PC-9 (cell line): ENCODE results near the gene DNMT3A. TPM values are rescaled to one million over a fixed set of nuclear protein-coding genes. Genes with fewer than 3 reads are reported as not detected.

ENCODE experiments used
- BruUV-seq: library from RNA; stranded (reverse); fragments of 400-500 nt; replicated peaks from 2 replicates; lab custom pipeline; 2021; lab: Mats Ljungman, UMichigan
- CTCF ChIA-PET: fragments of 300-600 bp; sonication (Branson Sonifier 250); formaldehyde crosslinking; loops from one replicate; lab custom pipeline; 2022; ENCODE audit warnings: antibody characterized with exemption; lab: Charles Lee
- POLR2A ChIA-PET: fragments of 300-600 bp; sonication (Branson Sonifier 250); formaldehyde crosslinking; loops from one replicate; lab custom pipeline; 2022; ENCODE audit warnings: antibody characterized with exemption; ENCODE audit not compliant: unreplicated experiment; lab: Charles Lee
- DNase-seq, 2 experiments: peaks; one replicate each; pipeline versions ENCODE4 v3.0.0 to v3.0.0-alpha.2; 2015 to 2022; ENCODE audit warnings: mixed read lengths in 1 of 2
- H2AFZ ChIP-seq: fragments of 200-600 bp; sonication (generic); 2 replicates; pipeline ENCODE4 v1.8.1; 2017; ENCODE audit warnings: antibody characterized with exemption
- H3F3A ChIP-seq: fragments of 200-600 bp; sonication (generic); 2 replicates; pipeline ENCODE4 v1.8.1; 2017; ENCODE audit warnings: antibody characterized with exemption, mild to moderate bottlenecking, low read depth; ENCODE audit not compliant: insufficient read depth
- H3K27ac ChIP-seq: fragments of 200-600 bp; sonication (generic); 2 replicates; pipeline ENCODE4 v1.6.1; 2016; ENCODE audit warnings: mixed run types
- H3K27me3 ChIP-seq: fragments of 200-600 bp; sonication (generic); 2 replicates; pipeline ENCODE4 v1.6.1; 2016; ENCODE audit warnings: low read depth, mixed run types; ENCODE audit not compliant: insufficient read depth
- H3K36me3 ChIP-seq: fragments of 200-600 bp; sonication (generic); 2 replicates; pipeline ENCODE4 v1.6.1; 2016; ENCODE audit warnings: low read depth, mixed run types
- H3K4me1 ChIP-seq: fragments of 200-600 bp; sonication (generic); replicated peaks from 2 replicates; pipeline ENCODE4 v1.6.1; 2016; ENCODE audit warnings: mixed run types; ENCODE audit not compliant: insufficient read depth
- H3K4me2 ChIP-seq: fragments of 200-600 bp; sonication (generic); 2 replicates; pipeline ENCODE4 v1.6.1; 2017; ENCODE audit warnings: mixed run types
- H3K4me3 ChIP-seq: fragments of 200-600 bp; sonication (generic); 2 replicates; pipeline ENCODE4 v1.6.1; 2016; ENCODE audit warnings: mixed run types
- H3K79me2 ChIP-seq: fragments of 200-600 bp; sonication (generic); 2 replicates; pipeline ENCODE4 v1.6.1; 2017; ENCODE audit warnings: low read depth, mixed run types
- H3K9me2 ChIP-seq: fragments of 200-600 bp; sonication (generic); 2 replicates; pipeline ENCODE4 v1.8.1; 2017; ENCODE audit warnings: mild to moderate bottlenecking; ENCODE audit not compliant: insufficient read depth
- H3K9me3 ChIP-seq: fragments of 200-600 bp; sonication (generic); 2 replicates; pipeline ENCODE4 v1.8.1; 2016; ENCODE audit warnings: low read depth; ENCODE audit not compliant: insufficient read depth
- H4K20me1 ChIP-seq: fragments of 200-600 bp; sonication (generic); 2 replicates; pipeline ENCODE4 v1.8.1; 2017; ENCODE audit not compliant: insufficient read depth
- EZH2 ChIP-seq: fragments of 200-600 bp; sonication (generic); IDR thresholded peaks from 2 replicates; pipeline ENCODE4 v1.8.0; 2017; ENCODE audit warnings: antibody characterized with exemption, low read depth
- intact Hi-C: fragments of 100-400 bp; cut with micrococcal nuclease; formaldehyde crosslinking; loops from one replicate; pipeline ENCODE4 v1.10.0; 2022; ENCODE audit not compliant: unreplicated experiment
- total RNA-seq: library from RNA; stranded (reverse); gene quantifications from 2 replicates; pipeline ENCODE4 v1.2.3, GENCODE V29; 2021
- TF ChIP-seq, protein P1 (sequence below): fragments of 200-600 bp; sonication (generic); conservative IDR thresholded peaks from 2 replicates; pipeline ENCODE4 v1.6.1; 2017; ENCODE audit warnings: mixed run types, antibody characterized with exemption, mild to moderate bottlenecking, moderate library complexity

The DNMT3A gene
- total RNA-seq, 1 experiment from 2014 or later = 38.9 TPM

GRCh38 chr2:25204190-25204838 lies 137.4 kb downstream of the DNMT3A start:
- no peak for DNase-seq
- ChIA-PET CTCF (interaction anchor here (0.6 kb wide), 1 partner anchor 57 kb away, joined by 8 read pairs; no protein-coding TSS in a partner anchor), POLR2A (no interaction called here)
- Histone ChIP-seq H3K9me3 (no peaks in the 10 kb centered on the region), H3K27me3 (no peaks in the 10 kb centered on the region), H3K4me1 (no peaks in the 10 kb centered on the region), H3K79me2 (no peaks in the 10 kb centered on the region), H2AFZ (no peak overlapping the region), H3K36me3 (no peaks in the 10 kb centered on the region), H3F3A (no peaks in the 10 kb centered on the region), H3K9me2 (no peaks in the 10 kb centered on the region), H3K4me3 (no peak overlapping the region), H3K4me2 (no peak overlapping the region), H3K27ac (no peak overlapping the region), H4K20me1 (no peaks in the 10 kb centered on the region)
- intact Hi-C loops = no loop called here
- BruUV-seq = no TSS peak
- TF ChIP-seq, protein P1, sequence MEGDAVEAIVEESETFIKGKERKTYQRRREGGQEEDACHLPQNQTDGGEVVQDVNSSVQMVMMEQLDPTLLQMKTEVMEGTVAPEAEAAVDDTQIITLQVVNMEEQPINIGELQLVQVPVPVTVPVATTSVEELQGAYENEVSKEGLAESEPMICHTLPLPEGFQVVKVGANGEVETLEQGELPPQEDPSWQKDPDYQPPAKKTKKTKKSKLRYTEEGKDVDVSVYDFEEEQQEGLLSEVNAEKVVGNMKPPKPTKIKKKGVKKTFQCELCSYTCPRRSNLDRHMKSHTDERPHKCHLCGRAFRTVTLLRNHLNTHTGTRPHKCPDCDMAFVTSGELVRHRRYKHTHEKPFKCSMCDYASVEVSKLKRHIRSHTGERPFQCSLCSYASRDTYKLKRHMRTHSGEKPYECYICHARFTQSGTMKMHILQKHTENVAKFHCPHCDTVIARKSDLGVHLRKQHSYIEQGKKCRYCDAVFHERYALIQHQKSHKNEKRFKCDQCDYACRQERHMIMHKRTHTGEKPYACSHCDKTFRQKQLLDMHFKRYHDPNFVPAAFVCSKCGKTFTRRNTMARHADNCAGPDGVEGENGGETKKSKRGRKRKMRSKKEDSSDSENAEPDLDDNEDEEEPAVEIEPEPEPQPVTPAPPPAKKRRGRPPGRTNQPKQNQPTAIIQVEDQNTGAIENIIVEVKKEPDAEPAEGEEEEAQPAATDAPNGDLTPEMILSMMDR = no peak
- no peak for TF ChIP-seq EZH2

GRCh38 chr2:25202275-25202674 lies 139.4 kb downstream of the DNMT3A start:
- H3K4me1 ChIP-seq = no peaks in the 10 kb centered on the region
- CTCF ChIA-PET = no interaction called here
- intact Hi-C loops = no loop called here
- no peaks in the 10 kb centered on the region for H3K36me3 ChIP-seq
- H3K79me2 ChIP-seq = no peaks in the 10 kb centered on the region
- H3K27ac ChIP-seq = no peak overlapping the region
- H2AFZ ChIP-seq = no peak overlapping the region
- no peaks in the 10 kb centered on the region for H4K20me1 ChIP-seq
- no peak for TF ChIP-seq EZH2
- TF ChIP-seq, protein P1 = no peak
- no peaks in the 10 kb centered on the region for H3K9me3 ChIP-seq
- H3K9me2 ChIP-seq = no peaks in the 10 kb centered on the region
- DNase-seq = no peak
- no TSS peak for BruUV-seq
- H3F3A ChIP-seq = no peaks in the 10 kb centered on the region
- H3K27me3 ChIP-seq = no peaks in the 10 kb centered on the region
- POLR2A ChIA-PET = no interaction called here
- H3K4me3 ChIP-seq = no peak overlapping the region
- H3K4me2 ChIP-seq = no peak overlapping the region

GRCh38 chr2:25201794-25202193 lies 139.9 kb downstream of the DNMT3A start:
- BruUV-seq = no TSS peak
- H3F3A ChIP-seq = no peaks in the 10 kb centered on the region
- H3K27ac ChIP-seq = no peak overlapping the region
- DNase-seq = no peak
- no peak overlapping the region for H3K4me3 ChIP-seq
- no peaks in the 10 kb centered on the region for H3K79me2 ChIP-seq
- no peaks in the 10 kb centered on the region for H4K20me1 ChIP-seq
- no peaks in the 10 kb centered on the region for H3K4me1 ChIP-seq
- CTCF ChIA-PET = no interaction called here
- H3K36me3 ChIP-seq = no peaks in the 10 kb centered on the region
- no peak overlapping the region for H2AFZ ChIP-seq
- POLR2A ChIA-PET = no interaction called here
- no peak for TF ChIP-seq EZH2
- TF ChIP-seq, protein P1 = no peak
- no peak overlapping the region for H3K4me2 ChIP-seq
- H3K27me3 ChIP-seq = no peaks in the 10 kb centered on the region
- H3K9me2 ChIP-seq = no peaks in the 10 kb centered on the region
- no peaks in the 10 kb centered on the region for H3K9me3 ChIP-seq
- intact Hi-C loops = no loop called here
